ENCODE data around the gene ARHGAP26.

Gene ARHGAP26

GRCh38 chr5:143050183-143050582 is 280.0 kb downstream of the ARHGAP26 start:
- DNase-seq: no peak

GRCh38 chr5:143051244-143052058 is 281.3 kb downstream of the ARHGAP26 start:
- peak; percentile 61 to 88 (median 73) for DNase-seq

- DNase-seq: peak in 3 of 4 experiments; percentile 16 to 33 (median 31)
These were observed 282.9 kb downstream of the ARHGAP26 start for GRCh38 chr5:143052967-143053682.

GRCh38 chr5:143053780-143054179 is 283.6 kb downstream of the ARHGAP26 start:
- no peak for DNase-seq

- peak; percentile 77 to 90 (median 84) for DNase-seq
These were observed 284.3 kb downstream of the ARHGAP26 start for GRCh38 chr5:143054480-143054941.

- peak in 2 of 4 experiments; percentile 22 to 24 for DNase-seq
These were observed 285.6 kb downstream of the ARHGAP26 start for GRCh38 chr5:143055596-143056338.

- no peak for DNase-seq
These were observed 286.1 kb downstream of the ARHGAP26 start for GRCh38 chr5:143056339-143056704.

- peak in 1 of 4 experiments; percentile 42 for DNase-seq
These were observed 286.8 kb downstream of the ARHGAP26 start for GRCh38 chr5:143056792-143057579.

GRCh38 chr5:143057580-143057999 is 287.4 kb downstream of the ARHGAP26 start:
- DNase-seq: peak; percentile 19 to 66 (median 48)

GRCh38 chr5:143059355-143059754 is 289.2 kb downstream of the ARHGAP26 start:
- DNase-seq: no peak

GRCh38 chr5:143059976-143060765 is 290.0 kb downstream of the ARHGAP26 start:
- peak; percentile 31 to 61 (median 43) for DNase-seq

GRCh38 chr5:143061161-143061945 is 291.2 kb downstream of the ARHGAP26 start:
- DNase-seq: no peak

GRCh38 chr5:143062379-143062778 is 292.2 kb downstream of the ARHGAP26 start:
- no peak for DNase-seq

- DNase-seq: peak; percentile 37 to 80 (median 70)
These were observed 293.2 kb downstream of the ARHGAP26 start for GRCh38 chr5:143063175-143063970.

- peak in 3 of 4 experiments; percentile 17 to 58 (median 50) for DNase-seq
These were observed 294.1 kb downstream of the ARHGAP26 start for GRCh38 chr5:143064218-143064641.

- DNase-seq: peak; percentile 39 to 74 (median 58)
These were observed 294.5 kb downstream of the ARHGAP26 start for GRCh38 chr5:143064676-143065075.

- DNase-seq: peak; percentile 42 to 66 (median 56)
These were observed 295.2 kb downstream of the ARHGAP26 start for GRCh38 chr5:143065185-143065965.

GRCh38 chr5:143065996-143066522 is 295.9 kb downstream of the ARHGAP26 start:
- no peak for DNase-seq

Measured in suppressor macrophage (primary cell).